Embryonic facial prominence (tissue), 1 donor: Measurements from ENCODE around the gene LSM7.

Experiments
- DNase-seq: peaks from one replicate; pipeline ENCODE4 v3.0.0-alpha.2; 2016; ENCODE audit errors: extremely low spot score

LSM7 gene

DNA sequence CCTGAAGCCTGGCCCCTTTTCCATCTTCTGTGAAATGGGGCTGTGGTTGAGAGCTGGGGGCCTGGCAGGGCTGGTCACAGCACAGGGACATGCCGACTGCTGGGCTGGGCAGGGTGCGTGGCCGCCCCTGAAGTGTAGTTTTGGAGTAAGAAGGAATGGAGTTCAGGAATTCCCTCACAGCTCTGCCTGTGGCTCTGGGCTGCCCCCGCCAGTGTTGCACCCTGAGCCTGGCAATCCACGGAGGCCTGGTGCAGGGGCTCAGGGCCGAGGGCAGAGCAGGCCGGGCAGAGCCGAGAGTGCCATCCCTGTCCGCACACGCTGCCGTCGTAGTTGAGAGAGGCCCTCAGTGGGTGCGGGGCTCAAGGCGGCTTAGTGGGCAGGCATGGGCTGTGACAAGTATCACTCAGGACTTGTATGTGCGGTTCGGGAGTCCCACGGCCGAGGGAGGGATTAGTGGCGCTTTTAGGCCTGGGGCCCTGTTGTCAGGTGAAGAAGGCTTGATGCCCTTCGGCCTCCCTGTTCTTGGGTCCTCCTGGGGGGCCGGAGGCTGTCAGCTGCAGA lies 9.7 kb upstream of the LSM7 start:
- no peak for DNase-seq

DNA sequence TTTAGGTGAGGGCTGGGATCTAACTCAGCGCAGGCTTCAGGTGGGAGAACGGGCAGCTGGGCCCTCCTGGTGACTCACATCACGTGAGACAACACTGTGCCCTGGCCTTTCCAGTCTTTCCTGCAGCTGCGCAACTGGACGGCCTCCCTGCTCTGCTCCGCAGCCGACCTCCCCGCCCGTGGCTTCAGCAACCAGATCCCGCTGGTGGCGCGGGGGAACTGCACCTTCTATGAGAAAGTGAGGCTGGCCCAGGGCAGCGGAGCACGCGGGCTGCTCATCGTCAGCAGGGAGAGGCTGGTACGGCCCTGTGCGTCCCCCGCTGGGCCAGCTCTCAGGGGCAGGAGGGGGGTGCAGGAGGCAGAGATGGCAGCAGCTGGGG lies 8.9 kb upstream of the LSM7 start:
- DNase-seq: no peak

DNA sequence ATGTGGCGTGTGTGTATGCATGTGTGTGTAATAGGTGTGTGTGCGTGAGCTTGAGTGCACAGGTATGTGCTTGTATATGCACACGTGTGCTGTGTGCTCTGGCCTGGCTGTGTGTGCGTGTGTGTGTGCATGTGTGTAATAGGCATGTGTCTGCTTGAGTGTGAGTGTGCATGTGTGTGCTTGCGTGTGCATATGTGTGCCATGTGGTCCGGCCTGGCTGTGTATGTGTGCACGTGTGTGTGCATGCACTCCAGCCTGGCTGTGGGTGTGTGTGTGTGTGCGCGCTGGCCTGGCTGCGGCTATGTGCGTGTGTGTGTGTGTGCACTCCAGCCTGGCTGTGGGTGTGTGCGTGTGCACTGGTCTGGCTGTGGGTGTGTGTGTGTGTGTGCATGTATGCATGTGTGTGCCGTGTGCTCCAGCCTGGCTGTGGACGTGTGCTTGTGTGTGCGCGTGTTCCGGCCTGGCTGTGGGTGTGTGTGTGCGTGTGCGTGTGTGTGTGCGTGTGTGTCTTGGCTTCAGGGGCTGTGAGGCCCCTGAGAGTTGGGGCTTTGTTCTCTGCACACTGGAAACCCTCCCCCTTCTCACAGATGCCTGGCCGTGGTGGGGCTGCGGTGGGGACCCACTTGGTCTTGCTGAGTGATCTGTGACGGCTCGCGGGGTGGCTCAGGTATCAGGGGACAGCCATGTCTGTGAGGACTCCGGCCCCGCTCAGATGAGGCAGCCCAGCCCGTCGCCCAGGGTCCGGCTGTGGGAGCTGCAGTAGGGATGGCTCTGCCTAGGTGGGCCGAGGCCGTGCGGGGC lies 8.3 kb upstream of the LSM7 start:
- DNase-seq: no peak

DNA sequence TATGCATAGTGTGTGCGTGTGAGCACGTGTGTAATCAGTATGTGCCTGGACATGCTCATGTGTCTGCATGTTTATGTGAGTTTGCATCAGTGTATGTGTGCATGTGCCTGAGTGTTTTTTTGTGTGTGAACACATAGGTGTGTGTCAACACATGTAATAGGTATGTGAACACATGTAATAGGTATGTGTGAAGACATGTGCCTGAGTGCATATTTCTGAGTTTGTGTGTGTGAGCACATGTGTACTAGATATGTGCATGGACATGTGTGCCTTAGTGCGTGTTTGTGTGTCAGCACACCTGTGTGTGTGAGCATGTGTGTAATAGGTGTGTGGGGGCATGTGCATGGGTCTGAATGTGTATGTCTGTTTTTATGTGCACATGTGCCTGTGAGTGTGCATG lies 7.5 kb upstream of the LSM7 start:
- no peak for DNase-seq

DNA sequence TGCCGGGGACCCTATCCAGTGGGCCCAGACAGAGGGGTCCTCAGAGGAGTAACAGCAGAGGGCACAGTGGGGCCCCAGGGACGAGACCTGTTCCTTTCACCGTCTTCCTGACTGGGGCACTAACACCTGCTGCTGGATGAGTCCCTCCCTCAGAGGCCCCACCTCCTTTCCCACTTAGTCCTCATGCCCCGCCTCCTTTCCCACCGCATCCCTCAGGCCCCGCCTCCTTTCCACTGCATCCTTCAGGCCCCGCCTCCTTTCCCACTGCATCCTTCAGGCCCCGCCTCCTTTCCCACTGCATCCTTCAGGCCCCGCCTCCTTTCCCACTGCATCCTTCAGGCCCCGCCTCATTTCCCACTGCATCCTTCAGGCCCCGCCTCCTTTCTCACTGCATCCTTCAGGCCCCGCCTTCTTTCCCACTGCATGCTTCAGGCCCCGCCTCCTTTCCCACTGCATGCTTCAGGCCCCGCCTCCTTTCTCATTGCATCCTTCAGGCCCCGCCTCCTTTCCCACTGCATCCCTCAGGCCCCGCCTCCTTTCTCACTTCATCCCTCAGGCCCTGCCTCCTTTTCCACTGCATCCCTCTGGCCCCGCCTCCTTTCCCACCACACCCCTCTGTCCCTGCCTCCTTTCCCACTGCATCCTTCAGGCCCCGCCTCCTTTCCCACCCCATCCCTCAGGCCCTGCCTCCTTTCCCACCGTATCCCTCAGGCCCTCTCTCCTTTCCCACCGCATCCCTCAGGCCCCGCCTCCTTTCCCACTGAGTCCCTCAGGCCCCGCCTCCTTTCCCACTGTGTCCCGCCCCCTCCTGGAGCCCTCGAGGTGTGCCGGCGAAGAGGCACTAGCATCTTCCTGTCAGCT lies 6.8 kb upstream of the LSM7 start:
- no peak for DNase-seq

DNA sequence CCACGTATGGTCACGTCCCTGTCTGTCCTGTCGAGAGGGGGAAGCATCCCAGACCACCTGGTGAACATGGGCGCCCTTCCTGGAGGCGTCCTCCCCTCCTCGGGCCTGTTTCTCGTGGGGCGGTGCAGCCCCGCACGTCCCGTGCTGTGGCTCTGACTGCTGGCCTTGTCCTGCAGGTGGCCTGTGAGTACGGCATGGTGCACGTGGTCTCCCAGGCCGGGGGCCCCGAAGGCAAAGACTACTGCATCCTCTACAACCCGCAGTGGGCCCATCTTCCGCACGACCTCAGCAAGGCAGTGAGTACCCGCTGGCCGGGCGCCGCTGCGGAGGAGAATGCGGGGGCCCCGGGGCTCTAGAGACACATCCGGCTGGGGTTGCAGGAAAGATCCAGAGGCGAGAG lies 6.0 kb upstream of the LSM7 start:
- DNase-seq: no peak

DNA sequence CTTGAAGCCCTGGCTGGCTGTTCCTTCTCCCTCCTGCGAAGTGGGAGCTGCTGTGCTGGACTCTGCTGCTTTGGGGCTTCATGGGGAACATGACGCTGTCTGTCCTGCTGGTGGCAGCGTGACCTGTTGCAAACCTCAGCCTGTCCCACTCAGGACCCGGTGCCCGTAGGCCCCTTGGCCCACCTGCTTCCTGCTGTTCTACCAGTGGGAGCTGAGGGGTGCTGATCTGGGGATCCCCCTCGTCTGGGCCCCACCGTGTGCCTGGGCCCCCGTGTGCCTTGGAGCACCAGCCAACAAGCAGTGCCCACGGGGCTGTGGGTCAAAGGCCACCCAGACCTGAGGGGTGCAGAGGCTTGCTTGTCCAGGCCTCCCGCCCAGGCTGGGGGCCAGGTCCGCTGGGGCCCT lies 5.4 kb upstream of the LSM7 start:
- DNase-seq: no peak

DNA sequence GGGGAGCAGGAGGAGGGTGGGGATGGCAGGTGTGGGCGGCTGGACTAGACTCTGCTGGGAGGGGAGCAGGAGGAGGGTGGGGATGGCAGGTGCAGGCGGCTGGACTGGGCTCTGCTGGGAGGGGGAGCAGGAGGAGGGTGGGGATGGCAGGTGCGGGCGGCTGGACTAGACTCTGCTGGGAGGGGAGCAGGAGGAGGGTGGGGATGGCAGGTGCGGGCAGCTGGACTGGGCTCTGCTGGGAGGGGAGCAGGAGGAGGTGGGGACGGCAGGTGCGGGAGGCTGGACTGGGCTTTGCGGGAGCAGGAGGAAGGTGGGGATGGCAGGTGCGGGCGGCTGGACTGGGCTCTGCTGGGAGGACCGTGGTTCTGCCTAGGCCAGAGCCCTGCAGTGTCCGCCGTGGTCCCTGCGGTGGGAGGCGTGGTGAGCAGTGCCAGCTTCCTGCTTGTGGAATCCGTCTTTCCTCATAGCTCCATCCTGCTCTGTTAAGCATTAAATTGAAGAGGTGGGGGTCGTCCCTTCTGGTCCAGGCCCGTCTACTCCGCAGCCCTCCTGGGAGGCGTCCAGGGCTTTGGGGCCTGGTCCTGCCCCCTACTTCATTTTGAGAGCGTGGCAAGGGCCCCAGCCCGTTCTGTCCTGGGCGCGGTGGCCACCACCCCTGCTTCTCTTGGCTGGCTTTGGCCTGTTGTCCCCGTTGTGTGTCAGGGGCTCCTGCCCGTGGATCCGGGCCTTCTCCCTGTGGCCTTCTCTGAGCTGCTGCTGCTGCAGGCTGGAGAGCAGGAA lies 4.8 kb upstream of the LSM7 start:
- DNase-seq: no peak

DNA sequence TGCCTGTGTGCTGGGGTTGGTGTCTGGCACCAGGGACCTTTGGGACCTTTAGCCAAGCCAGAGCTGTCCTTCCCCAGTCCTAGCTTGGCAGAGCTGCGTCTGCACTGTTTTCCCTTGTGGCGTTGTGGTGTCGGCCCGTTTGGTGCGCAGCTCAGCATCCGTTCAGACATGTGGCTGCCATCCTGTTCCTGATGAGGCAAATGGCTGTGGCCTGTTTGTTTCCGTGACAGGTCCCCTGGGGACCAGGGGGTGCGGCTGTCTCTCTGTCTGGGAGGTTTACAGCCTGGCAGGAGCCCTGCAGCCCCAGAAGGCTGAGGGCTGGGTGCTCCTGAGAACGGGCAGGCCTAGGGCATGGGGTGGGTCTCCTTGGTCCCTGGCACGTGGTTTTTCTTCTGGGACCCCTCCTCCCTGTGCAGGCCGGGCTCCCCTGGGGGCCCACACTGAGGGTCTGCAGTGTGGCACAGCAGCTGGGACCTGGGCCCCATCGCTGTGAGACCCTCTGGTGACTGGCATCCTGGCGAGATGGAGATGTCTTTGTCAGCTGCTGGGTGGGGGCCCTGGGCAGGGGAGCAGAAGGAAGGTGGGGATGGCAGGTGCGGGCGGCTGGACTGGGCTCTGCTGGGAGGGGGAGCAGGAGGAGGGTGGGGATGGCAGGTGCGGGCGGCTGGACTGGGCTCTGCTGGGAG lies 4.1 kb upstream of the LSM7 start:
- DNase-seq: no peak

DNA sequence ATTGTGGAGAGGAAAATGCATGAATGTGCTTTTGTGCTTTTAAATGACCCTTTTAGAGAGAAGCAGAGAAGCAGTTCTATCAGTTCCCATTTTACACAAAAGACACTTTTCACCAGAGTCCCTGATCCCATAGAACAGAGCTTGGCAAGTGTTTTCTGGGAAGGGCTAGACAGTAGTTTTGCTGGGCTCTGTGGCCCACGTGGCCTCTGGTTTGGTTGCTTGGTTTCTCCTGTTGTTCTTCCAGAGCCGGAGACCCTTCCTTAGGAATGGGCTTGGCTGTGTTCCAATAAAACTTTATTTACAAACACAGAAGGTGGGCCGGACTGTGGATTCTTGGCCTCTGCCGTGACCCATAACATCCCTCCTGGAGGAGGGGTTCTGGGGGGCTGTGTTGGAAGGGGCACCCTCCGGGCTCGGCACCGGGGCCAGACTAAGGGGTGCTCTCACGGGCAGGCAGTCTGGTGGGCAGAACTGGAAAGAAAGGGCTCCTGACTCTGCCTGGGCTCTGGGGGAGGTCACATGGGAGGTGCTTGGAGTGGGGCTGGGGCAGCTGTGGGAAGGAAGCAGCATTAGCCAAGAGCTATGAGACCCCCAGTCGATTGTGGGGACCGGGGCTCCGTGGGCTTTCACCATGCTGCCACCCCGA lies 3.3 kb upstream of the LSM7 start:
- no peak for DNase-seq

DNA sequence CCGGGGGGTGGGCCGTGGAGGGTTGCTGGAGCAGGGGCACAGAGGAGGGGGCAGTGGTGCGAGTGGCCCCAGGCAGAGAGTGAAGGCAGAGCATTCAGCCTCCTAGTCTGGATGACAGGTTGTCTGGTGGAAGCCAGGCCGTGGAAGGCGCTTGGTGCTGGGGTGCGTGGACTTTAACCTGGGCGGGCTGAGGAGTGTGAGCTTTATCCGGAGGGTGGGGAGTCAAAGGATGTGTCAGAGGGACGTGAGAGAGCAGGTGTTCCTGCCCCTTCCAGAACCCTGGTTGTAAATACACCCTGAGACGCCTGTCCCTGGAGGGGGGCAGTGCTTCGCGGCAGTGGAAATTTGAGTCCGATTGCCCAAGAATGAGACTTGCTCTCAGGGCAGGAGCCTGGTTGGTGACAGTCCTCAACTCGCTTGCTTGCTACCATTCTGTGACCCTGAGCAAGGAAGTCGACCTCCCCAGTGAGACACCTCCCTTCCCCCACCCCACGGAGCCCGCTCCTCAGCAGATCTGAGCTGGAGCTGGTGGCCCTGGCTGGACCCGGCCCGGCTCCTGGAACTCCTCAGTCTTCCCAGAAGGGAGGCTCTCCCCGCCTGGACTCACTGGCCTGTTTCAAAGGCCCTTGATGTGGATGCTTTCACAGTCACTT lies 2.4 kb upstream of the LSM7 start:
- no peak for DNase-seq

DNA sequence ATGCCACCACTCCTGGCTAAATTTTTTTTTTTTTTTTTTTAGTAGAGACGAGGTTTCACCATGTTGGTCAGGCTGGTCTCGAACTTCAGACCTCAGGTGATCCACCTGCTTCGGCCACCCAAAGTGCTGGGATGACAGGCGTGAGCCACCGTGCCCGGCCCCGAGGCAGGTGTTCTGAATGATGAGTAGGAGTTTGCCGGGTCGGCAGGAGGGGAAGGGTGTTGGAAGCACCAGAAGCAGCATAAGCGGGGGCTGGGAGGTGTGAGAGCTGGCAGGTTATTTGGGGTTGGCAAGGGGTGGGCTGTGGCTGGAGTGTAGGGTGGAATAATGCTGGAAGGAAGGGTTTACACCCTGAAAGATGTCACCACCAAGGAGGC lies 1.9 kb upstream of the LSM7 start:
- DNase-seq: no peak

DNA sequence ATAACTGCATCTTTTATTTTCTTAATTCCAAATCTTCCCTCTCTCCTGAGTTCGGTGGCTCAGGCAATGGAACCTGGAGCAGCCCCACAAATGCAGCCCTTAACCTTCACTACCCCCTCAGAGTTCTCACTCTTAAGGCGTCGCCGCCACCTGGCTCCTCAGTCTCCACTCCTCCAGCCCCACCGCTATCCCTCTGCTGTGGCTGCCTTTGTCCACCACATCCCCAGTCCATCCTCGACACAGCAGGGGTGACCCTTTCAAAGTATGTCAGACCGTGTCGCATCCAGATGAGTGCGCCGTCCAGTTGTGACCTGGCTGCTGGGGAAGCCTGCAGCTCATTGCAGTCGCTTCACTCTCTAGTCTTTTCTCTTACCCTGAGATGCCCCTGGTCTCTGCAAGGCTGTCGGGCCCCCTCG lies 1.1 kb upstream of the LSM7 start:
- DNase-seq: no peak

DNA sequence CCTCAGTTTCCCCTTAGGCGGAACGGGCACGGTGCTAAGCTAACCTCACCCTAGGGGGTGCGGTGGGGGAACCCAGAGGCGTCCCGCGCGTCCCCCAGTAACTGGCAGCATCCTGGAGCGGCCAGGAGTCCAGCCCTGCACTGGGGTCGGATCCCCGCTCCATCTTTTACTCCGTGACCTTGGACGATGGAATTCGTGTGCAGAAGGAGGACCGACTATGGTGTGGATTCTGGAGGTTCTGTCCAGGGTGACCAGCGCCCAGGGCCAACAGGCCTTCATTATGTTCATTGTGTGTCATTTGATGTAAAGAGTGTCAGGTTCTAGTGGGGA lies 728 bp upstream of the LSM7 start:
- no peak for DNase-seq

DNA sequence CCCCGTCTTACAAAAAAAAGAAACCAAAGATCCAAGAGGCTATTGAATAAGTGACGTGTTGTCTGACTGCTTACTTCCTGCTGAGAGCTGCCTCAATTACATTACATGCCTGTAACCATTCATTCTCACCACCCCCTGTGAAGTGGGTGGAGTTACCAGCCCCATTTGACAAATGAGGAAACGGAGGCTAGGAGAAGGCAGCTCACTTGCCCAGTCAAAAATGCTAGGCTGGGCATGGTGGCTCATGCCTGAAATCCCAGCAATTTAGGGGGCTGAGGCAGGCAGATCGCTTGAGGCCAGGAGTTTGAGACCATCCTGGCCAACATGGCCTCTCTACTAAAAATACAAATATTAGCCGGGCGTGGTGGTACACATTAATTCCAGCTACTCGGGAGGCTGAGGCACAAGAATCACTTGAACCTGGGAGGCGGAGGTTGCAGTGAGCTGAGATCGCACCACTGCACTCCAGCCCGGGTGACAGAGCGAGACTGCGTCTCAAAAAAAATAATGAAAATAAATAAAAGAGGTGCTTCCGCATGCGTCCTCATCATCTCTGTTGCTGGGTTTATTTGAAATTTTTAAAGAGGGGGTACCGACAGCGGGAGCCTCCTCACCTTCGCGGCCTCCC lies 499 bp downstream of the LSM7 start:
- peak; percentile 30 for DNase-seq

DNA sequence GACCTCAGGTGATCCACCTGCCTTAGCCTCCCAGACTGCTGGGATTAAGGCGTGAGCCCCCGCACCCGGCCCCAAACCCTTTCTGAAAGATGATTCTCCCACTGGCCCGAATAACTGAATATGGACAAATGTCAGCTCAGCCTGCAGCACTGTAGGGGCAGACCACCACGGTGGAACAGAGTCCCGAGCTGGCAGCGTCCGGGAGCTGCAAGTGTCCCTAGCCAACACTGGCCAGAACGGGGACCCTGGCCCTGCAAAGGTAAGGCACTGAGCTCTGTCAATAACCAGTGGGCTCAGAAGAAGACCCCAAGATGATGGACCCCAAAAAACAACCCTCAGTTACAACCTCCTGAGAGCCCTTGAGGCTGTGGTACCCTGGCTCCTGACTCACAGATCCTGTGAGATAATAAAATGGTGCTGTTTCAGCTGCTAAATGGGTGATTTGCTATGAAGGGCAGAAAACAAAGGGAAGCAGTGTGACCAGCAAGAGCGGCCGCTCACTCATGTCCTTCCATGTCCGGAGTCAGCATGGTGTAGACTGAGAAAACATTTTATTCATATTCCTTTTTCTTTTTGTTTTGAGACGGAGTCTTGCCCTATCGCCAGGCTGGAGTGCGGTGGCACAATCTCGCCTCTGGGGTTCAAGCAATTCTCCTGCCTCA lies 1.6 kb downstream of the LSM7 start:
- DNase-seq: no peak

DNA sequence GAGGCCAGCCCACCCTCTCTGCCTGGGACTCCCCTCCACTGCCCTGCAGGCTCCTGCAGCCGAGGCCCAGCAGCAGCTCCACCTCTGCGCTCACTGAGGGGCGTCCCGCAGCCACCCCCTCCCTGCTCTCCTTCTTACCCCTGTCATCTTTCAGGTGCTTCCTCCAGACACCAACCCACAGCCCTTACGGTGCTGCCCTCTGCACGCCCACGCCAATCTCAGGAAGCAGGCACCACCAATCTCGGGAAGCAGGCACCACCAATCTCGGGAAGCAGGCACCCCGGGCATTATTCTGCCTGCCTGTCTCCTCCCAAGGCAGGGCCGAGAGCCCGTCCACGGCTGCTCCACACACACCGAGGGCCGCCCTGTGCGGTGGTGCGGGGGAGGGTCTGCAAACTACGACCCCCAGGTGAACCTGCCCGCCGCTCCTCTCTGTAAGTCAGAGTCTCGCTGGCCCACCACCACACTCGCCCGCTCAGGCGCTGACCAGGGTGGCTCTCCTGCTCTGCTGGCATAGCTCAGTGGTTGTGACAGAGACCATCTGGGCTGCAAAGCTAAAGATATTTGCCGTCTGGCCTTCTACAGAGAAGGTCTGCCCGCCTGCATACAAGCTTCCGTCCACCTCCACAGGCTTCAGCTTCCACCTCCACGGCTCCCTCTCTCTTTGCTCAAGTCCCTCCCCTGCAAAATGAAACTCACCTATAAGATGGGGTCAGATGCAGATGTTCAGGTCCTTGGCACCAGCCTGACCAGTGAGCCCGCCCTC lies 2.9 kb downstream of the LSM7 start:
- DNase-seq: no peak

DNA sequence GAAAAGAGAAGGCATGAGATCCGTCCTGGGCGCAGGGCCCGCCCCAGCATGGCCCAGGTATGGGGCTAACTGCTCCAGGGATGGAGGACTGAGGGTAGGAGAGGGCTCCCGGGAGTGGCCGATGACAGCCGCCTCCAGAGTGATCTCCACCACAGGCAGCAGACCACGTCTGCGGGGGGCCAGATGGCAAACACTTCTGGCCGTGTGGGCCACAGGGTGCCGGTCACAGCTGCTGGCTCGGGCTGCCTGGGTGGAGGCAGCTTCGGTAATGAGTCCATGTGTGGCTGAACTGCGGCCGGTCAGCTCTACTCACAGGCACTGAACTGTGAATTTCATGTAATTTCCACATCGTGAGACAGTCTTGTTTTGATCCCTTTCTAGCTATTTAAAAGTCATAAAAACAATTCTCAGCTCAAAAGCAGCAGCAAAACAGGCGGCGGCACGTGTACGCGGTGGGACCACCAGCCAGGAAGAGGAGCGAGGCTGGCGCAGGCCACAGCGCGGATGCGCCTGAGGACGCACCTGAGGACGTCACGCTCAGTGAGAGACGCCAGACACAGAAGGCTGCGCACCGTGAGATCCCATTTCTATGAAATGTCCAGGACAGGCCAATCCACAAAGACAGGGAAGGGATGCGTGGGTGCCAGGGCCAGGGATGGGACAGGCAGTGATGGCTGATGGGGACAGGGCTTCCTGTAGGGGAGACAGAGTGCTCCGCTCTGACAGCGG lies 4.0 kb downstream of the LSM7 start:
- DNase-seq: no peak
